CD14-positive monocyte (primary cell): ENCODE data around the gene SETX. TPM values are rescaled to one million over a fixed set of nuclear protein-coding genes. Genes with fewer than 3 reads are reported as not detected.
A peak's percentile ranks its signal among the peaks of the same experiment; 100 is the strongest.

ENCODE experiments used
- DNase-seq, 3 donors: peaks; one replicate each; pipeline ENCODE4 v3.0.0-alpha.2; 2011 to 2022
- H2AFZ ChIP-seq: 2 replicates; pipeline ENCODE4 v1.6.0; 2012; ENCODE audit warnings: mild to moderate bottlenecking, low read depth, low read length, inconsistent platforms; ENCODE audit not compliant: insufficient read depth, poor library complexity, severe bottlenecking
- H3K27ac ChIP-seq, 2 donors: 1 replicate in 1 of 2; 2 replicates in 1 of 2; pipeline ENCODE4 v1.5.1; 2012 to 2013; ENCODE audit warnings: low read length in 2 of 2, control low read depth in 1 of 2, inconsistent platforms in 1 of 2, low read depth in 1 of 2, mild to moderate bottlenecking in 1 of 2
- H3K27me3 ChIP-seq, 2 donors: one replicate each; pipeline versions ENCODE4 v1.6.0 to v1.6.1; 2011 to 2013; ENCODE audit warnings: low read length in 2 of 2; ENCODE audit not compliant: control insufficient read depth in 2 of 2, insufficient read depth in 2 of 2
- H3K36me3 ChIP-seq, 2 donors: replicated peaks in 1 of 2; 1 replicate in 1 of 2; 2 replicates in 1 of 2; pipeline versions ENCODE4 v1.5.1 to v1.6.1; 2012 to 2013; ENCODE audit warnings: low read length in 2 of 2, control low read depth in 1 of 2, inconsistent platforms in 1 of 2, mild to moderate bottlenecking in 1 of 2; ENCODE audit not compliant: insufficient read depth in 2 of 2, control insufficient read depth in 1 of 2
- H3K4me1 ChIP-seq, 2 donors: 1 replicate in 1 of 2; 2 replicates in 1 of 2; pipeline versions ENCODE4 v1.5.1 to v1.6.1; 2012 to 2013; ENCODE audit warnings: low read length in 2 of 2, control low read depth in 1 of 2, inconsistent platforms in 1 of 2, mild to moderate bottlenecking in 1 of 2, moderate library complexity in 1 of 2; ENCODE audit not compliant: insufficient read depth in 2 of 2, control insufficient read depth in 1 of 2
- H3K4me2 ChIP-seq: replicated peaks from 2 replicates; pipeline ENCODE3; 2012; ENCODE audit warnings: low read length, moderate library complexity, mild to moderate bottlenecking; ENCODE audit not compliant: poor library complexity, severe bottlenecking; ENCODE audit errors: extremely low read depth
- H3K4me3 ChIP-seq, 3 experiments: fragments of 200-600 bp in 1 of 3; sonication (generic) in 1 of 3; replicated peaks in 1 of 3; 1 replicate in 2 of 3; 2 replicates in 1 of 3; pipeline ENCODE4 v1.5.1; 2011 to 2013; ENCODE audit warnings: low read length in 3 of 3, mild to moderate bottlenecking in 3 of 3, control low read depth in 2 of 3, low read depth in 2 of 3, inconsistent platforms in 1 of 3, moderate library complexity in 1 of 3
- H3K79me2 ChIP-seq: 2 replicates; pipeline ENCODE4 v1.6.0; 2012; ENCODE audit warnings: mild to moderate bottlenecking, control low read depth, inconsistent platforms, low read length, moderate library complexity; ENCODE audit not compliant: insufficient read depth
- H3K9ac ChIP-seq: 2 replicates; pipeline ENCODE4 v1.6.0; 2017; ENCODE audit warnings: low read length, mild to moderate bottlenecking; ENCODE audit not compliant: insufficient read depth, poor library complexity, severe bottlenecking
- H3K9me3 ChIP-seq, 2 donors: replicated peaks in 1 of 2; 1 replicate in 1 of 2; 2 replicates in 1 of 2; pipeline versions ENCODE4 v1.5.1 to v1.6.1; 2012 to 2013; ENCODE audit warnings: low read length in 2 of 2, control low read depth in 1 of 2; ENCODE audit not compliant: control insufficient read depth in 1 of 2, insufficient read depth in 1 of 2
- H4K20me1 ChIP-seq: 2 replicates; pipeline ENCODE4 v1.6.0; 2012; ENCODE audit warnings: mild to moderate bottlenecking, low read length, control low read depth, moderate library complexity; ENCODE audit not compliant: insufficient read depth
- H3K27ac Mint-ChIP-seq, 7 donors: one replicate each; pipeline ENCODE4 v1.8.0; 2020; ENCODE audit warnings: mild to moderate bottlenecking in 7 of 7, mixed read lengths in 7 of 7, moderate library complexity in 6 of 7, inconsistent platforms in 2 of 7
- H3K27me3 Mint-ChIP-seq, 3 donors: one replicate each; pipeline ENCODE4 v1.8.0; 2021 to 2022; ENCODE audit warnings: low read depth in 3 of 3, mild to moderate bottlenecking in 3 of 3, mixed read lengths in 3 of 3, moderate library complexity in 3 of 3, inconsistent platforms in 1 of 3
- H3K36me3 Mint-ChIP-seq, 2 donors: one replicate each; pipeline ENCODE4 v1.8.0; 2020; ENCODE audit warnings: mixed read lengths in 2 of 2, inconsistent platforms in 1 of 2, mild to moderate bottlenecking in 1 of 2
- H3K4me1 Mint-ChIP-seq: one replicate; pipeline ENCODE4 v1.8.0; 2020; ENCODE audit warnings: mild to moderate bottlenecking, mixed read lengths
- H3K4me3 Mint-ChIP-seq, 2 donors: one replicate each; pipeline ENCODE4 v1.8.0; 2020; ENCODE audit warnings: mild to moderate bottlenecking in 2 of 2, mixed read lengths in 2 of 2, moderate library complexity in 1 of 2
- H3K9me3 Mint-ChIP-seq, 7 donors: one replicate each; pipeline ENCODE4 v1.8.0; 2020 to 2022; ENCODE audit warnings: mixed read lengths in 7 of 7, mild to moderate bottlenecking in 6 of 7, moderate library complexity in 6 of 7, inconsistent platforms in 2 of 7
- CTCF ChIP-seq: fragments of 200-600 bp; IDR thresholded peaks from one replicate; pipeline ENCODE4 v1.8.0; 2022; ENCODE audit warnings: antibody characterized with exemption, mild to moderate bottlenecking
- whole genome bisulfite sequencing: methylation state at CpG from one replicate; pipeline ENCODE4 v1.1.5; 2013; ENCODE audit warnings: missing lambda C conversion rate; ENCODE audit not compliant: insufficient coverage; 5-methylcytosine and 5-hydroxymethylcytosine counted together
- intact Hi-C, 2 donors: fragments of 100-400 bp; cut with micrococcal nuclease; formaldehyde crosslinking; loops; one replicate each; pipeline versions ENCODE4 v1.15.0 to v1.15.1; 2023
- polyA minus RNA-seq: library from RNA; depleted of rRNA, polyadenylated mRNA; stranded (reverse); fragments of >200 nt; gene quantifications from 2 replicates; pipeline ENCODE4 v1.2.3, GENCODE V29; 2012
- polyA plus RNA-seq, 3 donors: library from polyadenylated mRNA; depleted of rRNA in 1 of 3; unstranded in 2 of 3; stranded (reverse) in 1 of 3; fragments of 300-500 nt in 2 of 3; fragments of >200 nt in 1 of 3; fragmentation: Illumina TruSeq in 2 of 3; gene quantifications; 1 replicate in 2 of 3; 2 replicates in 1 of 3; pipeline ENCODE4 v1.2.3, GENCODE V29; 2012 to 2021
- total RNA-seq, 12 experiments: library from RNA in 1 of 12; stranded (reverse) in 1 of 12; fragments of 120-200 nt in 1 of 12; gene quantifications; one replicate each; pipeline ENCODE4 v1.2.4 and lab custom pipeline; 2013 to 2026; ENCODE audit warnings: mixed read lengths in 6 of 12, inconsistent platforms in 1 of 12

The SETX gene, protein sequence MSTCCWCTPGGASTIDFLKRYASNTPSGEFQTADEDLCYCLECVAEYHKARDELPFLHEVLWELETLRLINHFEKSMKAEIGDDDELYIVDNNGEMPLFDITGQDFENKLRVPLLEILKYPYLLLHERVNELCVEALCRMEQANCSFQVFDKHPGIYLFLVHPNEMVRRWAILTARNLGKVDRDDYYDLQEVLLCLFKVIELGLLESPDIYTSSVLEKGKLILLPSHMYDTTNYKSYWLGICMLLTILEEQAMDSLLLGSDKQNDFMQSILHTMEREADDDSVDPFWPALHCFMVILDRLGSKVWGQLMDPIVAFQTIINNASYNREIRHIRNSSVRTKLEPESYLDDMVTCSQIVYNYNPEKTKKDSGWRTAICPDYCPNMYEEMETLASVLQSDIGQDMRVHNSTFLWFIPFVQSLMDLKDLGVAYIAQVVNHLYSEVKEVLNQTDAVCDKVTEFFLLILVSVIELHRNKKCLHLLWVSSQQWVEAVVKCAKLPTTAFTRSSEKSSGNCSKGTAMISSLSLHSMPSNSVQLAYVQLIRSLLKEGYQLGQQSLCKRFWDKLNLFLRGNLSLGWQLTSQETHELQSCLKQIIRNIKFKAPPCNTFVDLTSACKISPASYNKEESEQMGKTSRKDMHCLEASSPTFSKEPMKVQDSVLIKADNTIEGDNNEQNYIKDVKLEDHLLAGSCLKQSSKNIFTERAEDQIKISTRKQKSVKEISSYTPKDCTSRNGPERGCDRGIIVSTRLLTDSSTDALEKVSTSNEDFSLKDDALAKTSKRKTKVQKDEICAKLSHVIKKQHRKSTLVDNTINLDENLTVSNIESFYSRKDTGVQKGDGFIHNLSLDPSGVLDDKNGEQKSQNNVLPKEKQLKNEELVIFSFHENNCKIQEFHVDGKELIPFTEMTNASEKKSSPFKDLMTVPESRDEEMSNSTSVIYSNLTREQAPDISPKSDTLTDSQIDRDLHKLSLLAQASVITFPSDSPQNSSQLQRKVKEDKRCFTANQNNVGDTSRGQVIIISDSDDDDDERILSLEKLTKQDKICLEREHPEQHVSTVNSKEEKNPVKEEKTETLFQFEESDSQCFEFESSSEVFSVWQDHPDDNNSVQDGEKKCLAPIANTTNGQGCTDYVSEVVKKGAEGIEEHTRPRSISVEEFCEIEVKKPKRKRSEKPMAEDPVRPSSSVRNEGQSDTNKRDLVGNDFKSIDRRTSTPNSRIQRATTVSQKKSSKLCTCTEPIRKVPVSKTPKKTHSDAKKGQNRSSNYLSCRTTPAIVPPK (N-terminal part only)
- total RNA-seq (2013), result 116 TPM
- polyA plus RNA-seq (10 to 100 TPM; 18.4 to 31.7 (median 24.2) TPM), polyA minus RNA-seq (49.0 and 64.5 TPM in 2 replicates), total RNA-seq (lab: John Stamatoyannopoulos, UW) (139 to 502 (median 385) reads per million in 11 experiments)

- no peak for TF ChIP-seq CTCF
- peaks cover 53 to 59% of the 10 kb centered on the region in 2 donors for H3K4me1 ChIP-seq
- Mint-ChIP-seq H3K4me1 (peaks cover 56% of the 10 kb centered on the region), H3K27me3 (no peaks in the 10 kb centered on the region), H3K9me3 (peaks cover 0 to 6% (median 4%) of the 10 kb centered on the region in 7 donors), H3K36me3 (peaks cover 24 to 34% of the 10 kb centered on the region in 2 donors), H3K4me3 (peak within 1 kb of the TSS; percentile 95), H3K27ac (peak within 1 kb of the TSS; percentile 93 to 99 (median 97))
- H4K20me1 ChIP-seq, result peaks cover 41% of the 10 kb centered on the region
- peak within 1 kb of the TSS; percentile 77 to 96 for H3K27ac ChIP-seq
- peak within 1 kb of the TSS; percentile 99 for H3K4me2 ChIP-seq
- H3K9me3 ChIP-seq, result no peaks in the 10 kb centered on the region
- peak; percentile 97 to 98 (median 97) for DNase-seq
- H3K36me3 ChIP-seq, result peaks cover 20 to 29% of the 10 kb centered on the region in 2 donors
- no peaks in the 10 kb centered on the region for H3K27me3 ChIP-seq
- intact Hi-C loops, result loop anchor here (2.0 to 10.0 kb wide), 4 partner anchors 33 to 1080 kb away; partner anchors contain the start of genes FAM78A (in 1 of the 2) and TTF1 (in 1 of the 2)
- peak within 1 kb of the TSS; percentile 54 to 98 (median 94) for H3K4me3 ChIP-seq
- peaks cover 50% of the 10 kb centered on the region for H3K79me2 ChIP-seq
- peak within 1 kb of the TSS; percentile 85 for H2AFZ ChIP-seq
- peak within 1 kb of the TSS; percentile 100 for H3K9ac ChIP-seq
- WGBS, result under 1% methylated on average over 80 of the region's 82 CpGs
Observed at GRCh38 chr9:132354637-132355355, at the start of gene SETX. Gene SETX (minus strand): TSS chr9:132354986. CDS start chr9:132349428, 5,558 bp downstream.
